Activated CD8-positive, alpha-beta memory T cell treated with anti-CD3 and anti-CD28 coated beads for 36 hours (primary cell): ENCODE measurements around the gene SNRPA. TPM values are rescaled to one million over a fixed set of nuclear protein-coding genes. Genes with fewer than 3 reads are reported as not detected.

Source experiments
- CTCF ChIA-PET: fragments of 350-600 bp; sonication (Branson Sonifier 250); formaldehyde crosslinking; loops from one replicate; lab custom pipeline; 2021; ENCODE audit warnings: antibody characterized with exemption; lab: Charles Lee
- POLR2A ChIA-PET: fragments of 350-600 bp; sonication (Branson Sonifier 250); formaldehyde crosslinking; loops from one replicate; lab custom pipeline; 2021; ENCODE audit warnings: antibody characterized with exemption; lab: Charles Lee
- total RNA-seq, 2 experiments: library from RNA; stranded (reverse); gene quantifications; one replicate each; pipeline ENCODE4 v1.2.3, GENCODE V29; 2021

Gene SNRPA
- total RNA-seq: 100 to 1,000 TPM; 215 to 237 TPM

DNA sequence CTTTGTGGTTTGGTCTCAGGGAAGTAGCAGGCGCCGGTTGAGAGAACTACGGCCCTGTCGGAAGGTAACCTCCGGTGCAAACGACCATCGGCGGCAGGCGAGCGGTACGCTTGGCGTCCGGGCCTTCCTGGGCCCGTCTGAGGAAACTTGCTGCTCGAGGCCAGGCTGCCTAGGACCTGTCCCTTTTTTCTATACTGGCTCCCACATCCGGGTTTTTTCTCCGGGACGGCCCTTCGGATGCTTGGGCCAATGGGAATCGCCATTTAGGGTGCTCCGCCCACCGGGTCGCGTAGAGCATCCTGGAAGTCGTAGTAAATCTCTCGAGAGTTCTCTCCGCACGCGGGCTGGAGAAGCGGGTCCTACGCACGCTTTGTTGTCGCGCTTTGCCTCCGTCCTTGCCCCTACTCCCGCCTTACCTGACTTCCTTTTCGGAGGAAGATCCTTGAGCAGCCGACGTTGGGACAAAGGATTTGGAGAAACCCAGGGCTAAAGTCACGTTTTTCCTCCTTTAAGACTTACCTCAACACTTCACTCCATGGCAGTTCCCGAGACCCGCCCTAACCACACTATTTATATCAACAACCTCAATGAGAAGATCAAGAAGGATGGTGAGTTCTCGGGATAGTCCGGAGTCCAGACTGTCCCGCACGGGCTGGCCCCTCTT is at the start of gene SNRPA:
TSS of gene SNRPA (plus strand) at position 330 of the 664 bp plus-strand sequence. CDS start at position 536, 206 bp downstream.
- POLR2A ChIA-PET: interaction anchor here (0.5 to 4.1 kb wide), 11 partner anchors 13 to 592 kb away, joined by 3 to 40 read pairs (median 4); partner anchors contain the start of genes COQ8B, EGLN2, ITPKC and NUMBL

DNA sequence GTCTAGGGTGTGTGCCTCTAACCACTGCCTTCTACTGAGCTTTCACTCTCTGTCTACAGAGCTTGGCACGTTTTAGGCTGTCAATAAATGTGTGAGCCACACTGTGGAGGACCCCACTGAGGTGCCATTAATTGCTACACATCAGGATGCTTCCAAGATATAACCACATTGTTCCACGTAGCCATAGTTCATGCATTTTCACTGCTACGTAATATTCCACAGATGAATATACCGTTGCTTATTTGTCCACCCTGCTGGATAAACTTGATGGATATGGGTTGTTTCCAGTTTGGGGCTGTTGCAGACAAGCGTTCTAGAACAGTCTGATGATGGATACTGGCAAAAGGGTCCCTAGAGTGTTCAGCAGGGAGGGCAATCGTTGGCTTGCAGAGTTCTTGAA is 49.2 kb upstream of the SNRPA start:
- CTCF ChIA-PET: interaction anchor here (0.6 kb wide), 1 partner anchor 10 kb away, joined by 7 read pairs; no protein-coding TSS in a partner anchor
- POLR2A ChIA-PET: interaction anchor here (0.7 kb wide), 1 partner anchor 471 kb away, joined by 3 read pairs; no protein-coding TSS in a partner anchor

More for the DNA sequence above, at the start of gene SNRPA:
- CTCF ChIA-PET: interaction anchor here (1.0 to 3.4 kb wide), 5 partner anchors 27 to 68 kb away, joined by 3 to 17 read pairs (median 5); partner anchors contain the start of genes EGLN2 and RAB4B

DNA sequence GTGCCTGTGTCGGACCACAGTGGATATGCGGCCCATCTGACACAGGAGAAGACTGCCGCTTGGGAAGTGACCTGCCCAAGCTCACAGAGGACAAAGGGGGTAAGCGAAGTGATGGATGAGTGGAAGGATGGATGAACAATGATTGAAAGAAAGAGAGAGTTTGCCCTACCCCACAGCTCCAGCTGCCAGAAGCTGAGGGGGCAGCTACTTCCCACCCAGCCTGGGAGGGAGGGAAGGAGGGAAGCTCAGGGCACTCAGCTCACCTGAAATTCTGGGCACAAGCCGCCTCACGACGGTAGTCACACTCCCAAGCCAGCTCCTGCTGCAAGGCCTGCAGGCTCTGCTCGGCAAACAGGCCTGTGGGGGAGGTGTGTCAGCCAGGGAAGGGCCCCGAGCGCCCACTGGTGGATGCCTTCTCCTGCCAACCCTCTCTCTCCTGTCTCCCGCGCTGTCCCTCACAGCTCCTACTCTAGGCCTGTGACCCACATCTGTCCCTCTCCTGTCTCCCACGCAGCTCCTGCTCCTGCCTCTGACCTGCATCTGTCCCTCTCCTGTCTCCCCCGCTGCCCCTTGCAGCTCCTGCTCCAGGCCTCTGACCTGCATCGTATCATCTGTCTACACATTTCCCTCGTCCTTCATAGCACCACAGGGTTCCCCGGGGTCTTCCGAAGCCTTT is 48.5 kb upstream of the SNRPA start:
- POLR2A ChIA-PET: interaction anchor here (0.7 kb wide), 1 partner anchor 472 kb away, joined by 3 read pairs; no protein-coding TSS in a partner anchor
- CTCF ChIA-PET: no interaction called here

GRCh38 chr19:40703029-40703755 is 47.8 kb upstream of the SNRPA start:
- CTCF ChIA-PET: no interaction called here

DNA sequence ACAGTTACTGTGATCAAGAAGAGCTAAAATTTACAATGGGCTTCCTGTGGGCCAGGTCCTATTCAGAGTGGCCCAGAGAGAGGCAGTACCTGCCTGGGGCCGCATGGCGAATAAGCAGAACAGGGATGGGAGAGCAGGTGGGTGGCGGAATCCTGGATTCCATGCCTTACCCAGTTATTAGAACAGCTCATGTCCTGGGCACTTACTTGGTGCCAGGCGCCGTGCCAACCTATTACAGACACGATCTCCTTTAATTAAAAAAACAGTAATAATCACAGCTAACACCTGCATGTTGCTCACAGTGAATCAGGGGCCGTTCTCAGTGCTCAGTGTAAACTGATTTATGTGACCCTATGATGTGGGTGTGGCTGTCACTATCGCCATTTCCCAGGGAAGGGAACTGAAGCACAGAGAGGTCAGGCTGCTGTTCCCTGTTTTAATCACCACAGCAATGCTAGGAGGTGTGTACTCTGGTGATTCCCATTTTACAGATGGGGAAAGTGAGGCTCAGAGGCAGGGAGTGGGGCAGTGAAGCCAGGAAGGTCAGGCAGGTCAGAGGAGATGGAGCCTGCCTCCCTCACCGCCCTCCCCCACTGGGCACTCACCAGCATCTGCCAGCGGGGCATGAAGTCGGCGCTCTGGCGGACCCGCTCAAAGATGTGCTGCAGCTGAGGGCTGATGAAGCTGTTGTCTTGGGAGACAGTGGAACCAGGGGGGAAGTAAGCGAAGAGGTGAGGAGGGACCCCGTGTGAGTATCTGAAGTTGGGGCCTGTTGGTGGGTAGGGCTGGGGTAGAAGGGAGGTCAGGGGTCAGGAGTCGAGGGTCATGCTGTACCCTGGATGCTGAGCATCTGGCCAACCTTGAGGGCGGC is 46.3 kb upstream of the SNRPA start:
- CTCF ChIA-PET: interaction anchor here (0.6 to 1.1 kb wide), 2 partner anchors 41 to 84 kb away, joined by 3 to 4 read pairs; no protein-coding TSS in a partner anchor

More at GRCh38 chr19:40703029-40703755, 47.8 kb upstream of the SNRPA start:
- POLR2A ChIA-PET: no interaction called here

DNA sequence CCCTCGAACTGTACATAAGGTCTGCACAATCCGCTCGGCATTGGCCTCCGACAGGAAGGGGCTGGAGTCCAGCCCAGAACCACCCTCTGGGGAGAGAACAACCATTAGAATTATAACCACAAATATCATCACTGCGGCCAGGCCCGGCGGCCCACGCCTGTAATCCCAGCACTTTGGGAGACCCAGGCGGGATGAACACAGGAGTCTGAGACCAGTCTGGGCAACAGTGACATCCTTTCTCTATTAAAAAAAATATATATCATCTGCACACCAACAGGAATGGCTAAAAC is 45.7 kb upstream of the SNRPA start:
- ChIA-PET POLR2A (no interaction called here), CTCF (no interaction called here)

More for the DNA sequence above, 46.3 kb upstream of the SNRPA start:
- POLR2A ChIA-PET: interaction anchor here (0.5 kb wide), 1 partner anchor 50 kb away, joined by 5 read pairs; no protein-coding TSS in a partner anchor

DNA sequence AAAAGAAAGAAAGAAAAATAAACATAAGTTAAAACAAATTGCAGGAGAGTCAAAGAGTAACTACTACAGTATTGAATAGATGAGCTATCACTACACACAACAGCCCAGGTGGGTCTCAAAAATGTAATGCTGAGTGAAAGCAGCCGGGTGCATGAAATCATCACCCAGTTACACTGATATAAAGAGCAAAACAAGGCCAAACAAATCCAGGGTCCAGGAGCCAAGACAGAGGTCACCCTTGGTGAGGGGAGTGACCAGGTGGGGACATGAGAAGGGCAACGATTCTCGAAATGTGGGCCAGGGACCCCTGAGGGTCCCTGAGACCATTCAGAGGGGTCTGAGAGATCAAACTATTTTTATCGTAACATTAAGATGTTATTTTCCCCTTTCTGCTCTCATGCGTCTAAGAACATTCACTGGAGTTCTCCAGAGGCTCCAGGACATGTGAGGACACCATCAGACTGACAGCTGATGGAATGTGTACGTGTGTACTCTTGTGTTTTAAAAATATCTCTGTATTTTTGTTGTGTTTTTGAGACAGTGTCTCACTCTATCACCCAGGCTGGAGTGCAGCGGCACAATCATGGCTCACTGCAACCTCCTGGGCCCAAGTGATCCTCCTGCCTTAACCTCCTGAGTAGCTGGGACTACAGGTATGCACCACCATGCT is 44.9 kb upstream of the SNRPA start:
- POLR2A ChIA-PET: no interaction called here
- CTCF ChIA-PET: no interaction called here

- CTCF ChIA-PET: interaction anchor here (1.2 kb wide), 1 partner anchor 44 kb away, joined by 3 read pairs; no protein-coding TSS in a partner anchor
- POLR2A ChIA-PET: no interaction called here
These were observed 43.4 kb upstream of the SNRPA start for GRCh38 chr19:40707615-40708014.

DNA sequence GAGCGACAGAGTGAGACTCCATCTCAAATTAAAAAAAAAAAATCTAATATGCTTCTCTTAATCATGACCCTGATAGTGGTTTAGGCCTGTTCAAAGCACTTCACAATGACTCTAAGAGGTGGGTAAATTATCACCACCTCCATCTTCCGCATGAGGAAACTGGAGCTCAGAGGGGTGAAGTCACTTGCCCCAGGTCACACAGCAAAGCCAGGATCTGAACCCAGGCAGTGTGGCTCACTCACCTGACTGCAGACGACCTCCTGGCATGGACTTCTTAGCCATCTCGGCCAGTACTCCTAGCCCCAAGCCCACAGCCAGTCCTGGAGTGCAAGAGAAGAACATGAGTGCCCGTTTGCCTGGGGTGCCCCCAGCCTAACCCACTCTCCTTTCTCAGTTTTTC is 41.2 kb upstream of the SNRPA start:
- CTCF ChIA-PET: no interaction called here
- POLR2A ChIA-PET: no interaction called here

DNA sequence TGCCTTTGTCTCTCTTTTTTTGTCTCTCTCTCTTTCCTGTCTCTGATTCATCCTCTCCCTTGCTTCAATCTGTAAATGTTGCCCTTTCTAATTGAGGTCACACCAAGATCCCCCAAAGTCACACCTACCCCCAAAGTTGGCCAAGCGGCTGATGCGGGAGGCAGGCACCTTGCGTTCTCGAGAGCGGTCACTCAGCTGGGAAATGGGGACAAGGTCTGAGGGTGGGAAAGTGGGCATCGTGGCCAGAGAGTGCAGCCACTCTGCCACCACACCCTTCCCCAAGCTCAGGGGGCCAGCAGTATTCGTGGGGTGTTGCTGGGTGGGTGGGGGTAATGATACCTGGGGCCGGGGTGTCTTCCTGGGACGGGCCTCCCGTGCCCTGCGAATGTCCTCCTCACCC is 37.1 kb upstream of the SNRPA start:
- CTCF ChIA-PET: interaction anchor here (0.7 to 1.2 kb wide), 2 partner anchors 51 to 1850 kb away, joined by 4 read pairs; no protein-coding TSS in a partner anchor
- POLR2A ChIA-PET: interaction anchor here (0.6 kb wide), 1 partner anchor 16 kb away, joined by 3 read pairs; no protein-coding TSS in a partner anchor

DNA sequence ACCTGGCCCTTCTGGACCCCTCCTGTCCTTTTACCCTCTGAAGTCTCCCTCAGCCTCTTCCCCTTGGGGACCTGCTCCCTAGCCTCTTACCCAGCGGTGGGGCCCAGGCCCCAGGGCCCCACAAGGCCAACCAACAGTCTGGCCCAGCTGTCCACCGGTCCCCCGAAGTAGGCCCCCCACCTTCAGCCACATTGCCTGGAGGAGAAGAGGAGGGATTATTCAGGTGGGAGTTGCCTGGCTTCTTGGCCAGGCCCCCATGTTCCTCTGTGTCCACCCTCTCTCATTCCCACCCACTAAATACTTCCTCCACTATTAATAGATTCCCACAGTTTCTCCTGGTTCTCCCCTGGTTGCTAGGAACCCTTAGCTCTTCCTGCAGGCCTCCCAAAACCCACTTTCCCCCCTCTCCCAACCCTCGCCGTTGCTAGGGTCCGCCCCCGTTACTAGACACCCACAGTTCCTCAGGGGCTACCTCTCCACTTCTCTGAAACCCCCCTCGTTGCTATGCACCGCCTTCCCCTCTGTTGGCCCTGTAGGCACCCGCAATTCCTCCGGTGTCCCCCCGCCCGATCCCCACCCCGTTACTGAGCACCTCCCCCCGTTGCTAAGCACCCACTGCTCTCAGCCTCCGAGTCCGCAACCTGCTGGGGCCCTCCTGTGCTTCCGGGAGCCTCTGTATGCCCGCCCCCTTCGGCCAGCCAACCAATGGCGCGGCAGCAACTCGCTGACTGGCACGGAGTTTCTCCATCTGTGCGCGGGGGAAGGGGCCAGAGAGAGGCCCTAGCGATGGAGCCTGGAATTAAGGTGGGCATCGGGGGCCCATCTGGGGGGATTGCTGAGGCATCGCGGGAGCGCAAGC is 36.3 kb upstream of the SNRPA start:
- CTCF ChIA-PET: interaction anchor here (0.7 kb wide), 1 partner anchor 1851 kb away, joined by 4 read pairs; no protein-coding TSS in a partner anchor
- POLR2A ChIA-PET: no interaction called here

DNA sequence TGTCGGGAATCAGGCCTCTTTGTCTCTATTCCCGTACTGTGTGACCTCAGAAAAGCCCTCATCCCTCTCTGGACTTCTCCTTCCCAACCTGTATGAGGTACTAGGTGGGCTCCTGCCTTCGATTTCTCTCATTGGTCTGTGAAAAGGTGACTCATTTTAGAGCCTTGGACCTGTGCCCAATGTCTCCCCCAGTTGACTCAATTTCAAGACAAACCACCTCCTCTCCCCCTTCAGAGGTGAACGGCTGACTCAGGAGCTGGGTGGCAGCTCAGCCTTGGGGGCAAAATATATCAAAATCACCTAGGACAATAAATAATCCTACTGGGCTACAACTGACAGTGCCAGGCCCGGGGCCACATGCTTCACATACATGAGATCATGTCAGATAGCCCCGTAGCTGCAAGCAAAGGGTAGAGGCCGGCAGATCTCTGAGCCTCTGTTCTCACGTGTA is 34.9 kb upstream of the SNRPA start:
- ChIA-PET CTCF (interaction anchor here (1.0 to 2.1 kb wide), 7 partner anchors 34 to 104 kb away, joined by 3 to 10 read pairs (median 4); partner anchors contain the start of genes ACTMAP and RAB4B), POLR2A (interaction anchor here (0.8 to 2.4 kb wide), 6 partner anchors 25 to 290 kb away, joined by 3 to 15 read pairs (median 4); partner anchors contain the start of genes ACTMAP, EGLN2, NUMBL and SNRPA)

DNA sequence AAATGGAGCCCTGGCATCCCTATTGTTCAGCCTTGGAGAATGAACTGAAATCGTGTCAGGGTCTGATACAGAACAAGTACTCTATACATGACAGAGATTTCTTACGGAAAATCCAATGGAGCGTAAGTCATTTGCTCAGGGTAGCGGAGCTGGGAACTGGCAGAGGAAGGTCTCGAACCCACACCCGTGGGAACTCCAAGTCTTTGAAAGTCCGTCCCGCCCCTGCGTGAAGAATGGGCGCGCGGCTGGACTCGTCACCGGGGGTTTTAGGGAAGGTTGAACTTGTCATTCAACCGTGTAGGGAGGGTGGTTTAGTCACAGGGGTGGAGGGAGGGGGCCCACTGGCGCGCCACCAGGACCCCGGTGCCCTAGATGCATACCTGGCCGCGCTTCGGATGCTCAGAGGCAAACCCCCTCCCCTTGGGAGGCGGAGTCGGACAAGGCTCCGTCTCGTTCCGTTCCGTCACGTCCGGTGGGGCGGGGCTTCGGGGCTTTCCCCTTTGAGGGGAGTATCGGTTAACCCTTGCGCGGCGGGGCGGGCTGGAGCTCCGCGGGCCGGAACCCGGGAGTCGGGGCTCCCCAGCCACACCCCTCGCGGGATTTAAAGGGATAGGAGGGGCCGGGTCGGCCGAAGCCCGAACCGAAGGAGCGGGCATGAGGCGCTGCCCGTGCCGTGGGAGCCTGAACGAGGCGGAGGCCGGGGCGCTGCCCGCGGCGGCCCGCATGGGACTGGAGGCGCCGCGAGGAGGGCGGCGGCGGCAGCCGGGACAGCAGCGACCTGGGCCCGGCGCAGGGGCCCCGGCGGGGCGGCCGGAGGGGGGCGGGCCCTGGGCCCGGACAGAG is 34.3 kb upstream of the SNRPA start, which contains the start of the genes COQ8B and ITPKC:
TSS of gene COQ8B (minus strand) at position 405 of the 843 bp plus-strand sequence. CDS start 2,254 bp downstream, outside the sequence.
TSS of gene ITPKC (plus strand) at position 631 of the 843 bp plus-strand sequence. CDS start at position 655, 24 bp downstream.
- POLR2A ChIA-PET: interaction anchor here (0.6 to 2.4 kb wide), 12 partner anchors 26 to 290 kb away, joined by 3 to 15 read pairs (median 3); partner anchors contain the start of genes ACTMAP, EGLN2, NUMBL and SNRPA

DNA sequence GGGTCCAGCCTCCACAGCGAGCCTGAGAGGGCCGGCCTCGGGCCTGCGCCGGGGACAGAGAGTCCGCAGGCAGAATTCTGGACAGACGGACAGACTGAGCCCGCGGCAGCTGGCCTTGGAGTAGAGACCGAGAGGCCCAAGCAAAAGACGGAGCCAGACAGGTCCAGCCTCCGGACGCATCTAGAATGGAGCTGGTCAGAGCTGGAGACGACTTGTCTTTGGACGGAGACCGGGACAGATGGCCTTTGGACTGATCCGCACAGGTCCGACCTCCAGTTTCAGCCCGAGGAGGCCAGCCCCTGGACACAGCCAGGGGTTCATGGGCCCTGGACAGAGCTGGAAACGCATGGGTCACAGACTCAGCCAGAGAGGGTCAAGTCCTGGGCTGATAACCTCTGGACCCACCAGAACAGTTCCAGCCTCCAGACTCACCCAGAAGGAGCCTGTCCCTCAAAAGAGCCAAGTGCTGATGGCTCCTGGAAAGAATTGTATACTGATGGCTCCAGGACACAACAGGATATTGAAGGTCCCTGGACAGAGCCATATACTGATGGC is 33.6 kb upstream of the SNRPA start:
- ChIA-PET POLR2A (interaction anchor here (0.7 to 2.4 kb wide), 7 partner anchors 25 to 291 kb away, joined by 3 to 15 read pairs (median 4); partner anchors contain the start of genes ACTMAP and SNRPA), CTCF (interaction anchor here (1.0 to 2.1 kb wide), 6 partner anchors 35 to 102 kb away, joined by 3 to 10 read pairs (median 4); partner anchors contain the start of gene RAB4B)

More for the DNA sequence above, 34.3 kb upstream of the SNRPA start, which contains the start of the genes COQ8B and ITPKC:
- CTCF ChIA-PET: interaction anchor here (1.0 to 2.1 kb wide), 9 partner anchors 34 to 103 kb away, joined by 3 to 10 read pairs (median 4); partner anchors contain the start of genes ACTMAP and RAB4B
